Amniotic stem cell (primary cell): Measurements from ENCODE around the gene TNFSF8.

Experiments used
- DNase-seq: peaks from one replicate; lab custom pipeline; 2025; lab: John Stamatoyannopoulos, UW

The TNFSF8 gene

DNA sequence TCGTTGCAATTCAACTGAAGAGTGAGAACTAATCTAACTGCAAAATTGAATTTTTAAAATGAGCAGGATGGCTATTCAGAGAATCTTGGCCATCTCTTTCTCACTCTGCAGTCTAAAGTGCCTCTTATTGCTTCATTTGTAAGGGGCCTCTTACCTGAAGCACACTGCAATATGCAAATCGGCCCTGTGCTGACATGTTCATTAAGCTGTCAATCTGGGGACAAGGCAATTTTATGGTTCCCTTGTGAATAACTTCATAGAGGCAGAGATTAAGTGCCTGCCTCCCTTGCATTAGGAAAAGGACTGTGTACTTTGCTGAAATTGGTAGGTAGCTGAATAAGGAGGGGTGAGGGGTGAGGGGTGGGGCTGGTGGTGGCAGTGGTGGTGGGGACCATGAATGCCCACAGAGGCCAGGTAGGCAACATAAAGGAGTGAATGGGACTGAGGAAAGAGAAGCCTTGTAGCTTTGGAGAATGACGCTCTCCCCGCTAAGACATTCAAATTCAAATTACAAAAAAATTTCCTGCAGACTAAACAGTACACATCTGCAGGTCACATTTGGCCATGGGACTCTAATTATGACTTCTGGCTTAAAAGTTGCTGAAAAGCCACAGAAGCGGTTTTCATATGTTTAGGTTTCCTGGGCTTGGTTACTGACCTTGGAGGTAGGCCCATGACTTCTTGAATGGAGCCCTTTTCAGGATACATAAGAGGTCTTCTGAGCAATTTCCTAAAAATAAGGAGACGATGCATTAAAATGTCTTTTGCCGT, 25.0 kb downstream of the TNFSF8 start:
- DNase-seq, result no peak

DNA sequence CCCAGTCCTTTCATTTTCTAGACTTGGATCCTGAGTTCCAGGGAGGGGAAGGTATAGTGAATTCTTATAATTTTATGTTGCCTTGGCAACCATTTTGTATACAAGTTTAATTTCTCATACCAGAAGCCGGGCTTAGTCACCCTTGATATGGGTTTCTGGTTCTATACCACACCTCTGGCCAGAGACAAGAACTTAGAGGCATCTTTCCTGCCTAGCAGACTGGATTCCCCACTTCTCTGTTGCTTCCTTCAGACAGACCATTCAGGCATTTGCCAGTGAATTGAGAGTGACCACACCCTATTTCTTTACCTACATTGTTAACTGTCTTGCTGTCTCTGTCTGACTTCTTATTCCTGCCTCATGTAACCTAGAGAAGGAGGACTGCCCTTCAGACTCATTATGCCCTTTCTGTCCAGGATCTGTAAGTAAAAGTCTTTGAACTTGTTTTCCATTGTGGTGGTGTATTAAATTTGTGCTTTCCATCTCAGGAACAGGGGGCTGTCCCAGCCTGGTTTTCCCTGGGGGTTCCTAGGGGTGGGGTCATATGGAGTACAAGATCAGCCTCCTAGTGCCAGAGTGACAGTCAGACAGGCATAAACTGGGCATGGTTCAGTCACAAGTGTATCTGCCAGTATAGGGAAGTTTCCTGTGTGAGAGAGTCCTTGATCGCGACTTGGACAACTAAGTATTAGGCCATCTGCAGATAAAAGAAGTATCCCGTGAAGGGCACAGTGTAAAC, 27.4 kb downstream of the TNFSF8 start:
- no peak for DNase-seq

DNA sequence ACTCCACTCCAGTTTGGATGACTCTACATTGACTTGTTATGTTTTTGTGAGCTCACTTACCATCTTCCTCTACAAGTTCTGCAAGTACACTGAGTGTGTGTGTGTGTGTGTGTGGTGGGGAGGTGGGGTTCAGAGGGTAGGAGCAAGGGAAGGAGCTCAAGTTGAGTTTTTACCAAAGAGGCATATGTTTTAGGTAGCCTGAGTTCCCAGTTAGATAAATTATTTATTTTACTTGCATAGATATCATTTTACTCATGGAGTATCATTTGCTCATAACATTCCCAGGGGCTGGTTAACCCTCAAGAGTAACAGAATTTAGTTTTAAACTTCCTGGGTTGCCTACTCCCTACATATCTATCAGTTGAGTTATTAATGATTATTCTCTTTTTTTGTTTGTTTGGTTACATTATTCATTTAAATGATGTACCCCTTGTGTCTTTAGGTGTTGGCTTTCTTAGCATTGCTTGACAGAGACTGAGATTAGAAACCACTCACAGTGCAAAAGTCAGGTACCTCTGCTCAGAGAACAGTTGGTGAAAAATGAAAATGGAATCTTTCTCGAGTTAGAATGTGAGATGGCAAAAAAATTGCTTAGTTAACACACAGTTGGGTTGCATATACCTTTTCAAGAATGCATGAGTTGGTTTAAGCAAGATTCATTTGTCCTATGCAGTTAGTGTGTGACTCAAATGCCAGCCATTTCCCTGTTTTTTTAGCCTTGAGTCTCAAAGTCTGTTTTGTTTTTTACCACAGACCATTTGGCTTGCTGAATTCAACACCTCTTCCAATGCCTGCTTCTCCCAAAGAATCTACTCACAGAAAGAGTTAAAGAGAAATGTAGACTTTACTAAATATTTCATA, 29.2 kb downstream of the TNFSF8 start:
- DNase-seq, result no peak

DNA sequence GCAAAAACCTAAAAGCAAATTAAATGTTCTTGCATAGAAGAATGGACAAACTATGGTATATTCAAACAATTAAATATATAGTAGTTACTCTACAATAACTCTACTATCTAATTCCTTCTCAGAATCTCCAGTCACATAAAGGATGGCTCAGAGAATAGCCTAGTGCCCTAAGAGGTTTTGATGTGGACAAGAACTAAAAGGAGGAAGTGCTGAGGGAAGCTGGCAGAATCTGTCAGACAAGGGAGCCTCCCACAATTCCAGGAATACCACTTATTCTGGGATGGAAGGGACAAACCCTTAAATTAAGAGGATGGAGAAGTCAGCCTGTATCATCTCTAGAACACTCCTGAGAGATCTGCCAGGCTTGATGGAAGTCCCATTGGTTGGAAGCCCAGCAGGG, 30.4 kb downstream of the TNFSF8 start:
- no peak for DNase-seq

DNA sequence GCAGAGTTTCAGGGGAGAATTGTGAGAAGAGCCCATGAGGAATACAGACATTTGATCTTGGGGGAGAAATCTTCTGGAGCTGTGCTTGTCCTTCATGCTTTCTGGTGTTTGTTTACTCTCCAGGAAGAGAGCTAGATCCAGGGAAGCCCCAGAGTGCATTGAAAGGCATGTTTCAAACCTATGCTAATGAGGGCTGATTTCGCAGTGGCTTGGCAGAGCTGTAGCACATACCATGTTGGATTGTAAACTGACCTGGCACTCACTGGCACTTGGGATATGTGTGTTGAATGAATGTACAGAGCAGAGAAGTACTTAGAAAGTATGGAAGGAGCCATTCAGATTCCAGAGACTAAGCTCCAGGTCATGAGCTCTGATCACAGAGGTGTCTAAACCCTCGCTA, 30.9 kb downstream of the TNFSF8 start:
- DNase-seq, result no peak

DNA sequence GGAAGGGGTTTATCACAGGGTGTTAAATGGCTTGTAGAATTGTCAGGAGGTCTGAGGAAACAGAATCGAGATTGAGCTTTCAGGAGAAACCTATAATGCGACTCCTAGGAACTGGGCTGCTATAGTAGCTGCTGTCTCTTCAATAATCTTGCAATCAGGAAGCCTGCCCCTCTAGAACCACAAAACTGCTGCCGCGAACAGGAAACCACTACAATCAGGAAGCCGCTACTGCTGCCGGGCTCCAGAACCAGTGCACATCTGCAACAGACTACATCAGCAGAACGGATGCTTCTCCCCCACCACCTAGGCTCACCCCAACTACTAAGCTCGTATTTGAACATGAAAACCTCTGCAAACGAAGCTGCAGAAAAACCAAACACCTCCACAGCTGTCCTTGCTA, 31.6 kb downstream of the TNFSF8 start:
- DNase-seq, result no peak

DNA sequence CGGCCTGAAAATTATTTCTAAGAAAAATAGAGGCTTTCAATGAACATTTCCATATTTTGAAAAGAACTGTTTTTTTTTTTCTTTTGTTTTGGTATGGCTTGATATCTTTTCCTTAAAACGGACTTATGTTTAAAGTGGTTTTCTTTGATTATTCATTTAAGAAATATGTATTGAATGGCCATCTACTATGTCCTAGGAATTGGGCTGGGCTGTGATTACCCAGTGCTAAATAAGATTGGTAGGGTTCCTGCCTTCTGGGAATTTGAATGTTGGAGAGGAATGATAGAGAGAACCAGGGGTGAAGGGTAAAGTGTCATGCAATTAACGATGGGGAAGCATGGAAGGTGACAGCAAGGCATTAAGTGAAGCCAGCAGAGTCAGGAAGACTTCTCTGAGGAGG, 33.2 kb downstream of the TNFSF8 start:
- no peak for DNase-seq

DNA sequence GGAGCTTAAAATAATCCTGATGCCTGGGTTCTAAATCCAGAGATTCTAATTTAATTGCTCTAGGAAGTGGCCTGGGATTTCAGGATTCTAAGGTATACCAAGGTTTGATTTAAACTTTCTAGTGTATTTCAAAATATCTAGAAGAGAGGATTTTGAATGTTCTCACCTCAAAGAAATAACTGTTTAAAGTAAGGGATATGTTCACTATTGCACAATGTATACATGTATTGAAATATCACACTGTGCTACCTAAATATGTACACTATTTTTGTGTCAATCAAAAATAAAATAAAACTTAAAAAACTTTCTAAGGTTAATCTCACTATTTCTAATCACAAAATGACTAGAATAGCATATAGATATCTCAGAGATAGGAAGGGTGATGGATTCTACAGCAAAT, 34.0 kb downstream of the TNFSF8 start:
- no peak for DNase-seq

DNA sequence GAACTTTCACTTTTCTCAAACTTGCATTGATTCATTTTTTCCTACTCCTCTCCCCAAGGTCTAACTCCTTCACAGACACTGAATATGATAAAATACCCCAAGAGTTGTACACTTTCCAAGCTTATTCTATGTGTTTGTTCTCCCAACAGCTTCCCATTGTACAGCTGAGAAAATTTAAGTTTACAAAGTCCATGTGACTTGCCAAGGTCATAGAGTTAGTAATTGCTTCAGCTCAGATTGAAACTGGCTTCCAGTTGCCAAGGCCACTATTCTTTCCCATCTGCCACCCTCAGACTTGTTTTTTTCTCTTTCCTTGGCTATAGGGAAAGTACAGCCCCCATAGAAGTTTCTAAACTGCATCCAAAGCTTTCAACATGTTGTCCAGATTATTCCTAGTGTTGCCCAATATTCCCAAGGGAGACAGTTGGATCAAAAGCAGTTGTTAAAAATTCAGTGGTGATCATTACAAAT, 34.8 kb downstream of the TNFSF8 start:
- DNase-seq, result no peak

DNA sequence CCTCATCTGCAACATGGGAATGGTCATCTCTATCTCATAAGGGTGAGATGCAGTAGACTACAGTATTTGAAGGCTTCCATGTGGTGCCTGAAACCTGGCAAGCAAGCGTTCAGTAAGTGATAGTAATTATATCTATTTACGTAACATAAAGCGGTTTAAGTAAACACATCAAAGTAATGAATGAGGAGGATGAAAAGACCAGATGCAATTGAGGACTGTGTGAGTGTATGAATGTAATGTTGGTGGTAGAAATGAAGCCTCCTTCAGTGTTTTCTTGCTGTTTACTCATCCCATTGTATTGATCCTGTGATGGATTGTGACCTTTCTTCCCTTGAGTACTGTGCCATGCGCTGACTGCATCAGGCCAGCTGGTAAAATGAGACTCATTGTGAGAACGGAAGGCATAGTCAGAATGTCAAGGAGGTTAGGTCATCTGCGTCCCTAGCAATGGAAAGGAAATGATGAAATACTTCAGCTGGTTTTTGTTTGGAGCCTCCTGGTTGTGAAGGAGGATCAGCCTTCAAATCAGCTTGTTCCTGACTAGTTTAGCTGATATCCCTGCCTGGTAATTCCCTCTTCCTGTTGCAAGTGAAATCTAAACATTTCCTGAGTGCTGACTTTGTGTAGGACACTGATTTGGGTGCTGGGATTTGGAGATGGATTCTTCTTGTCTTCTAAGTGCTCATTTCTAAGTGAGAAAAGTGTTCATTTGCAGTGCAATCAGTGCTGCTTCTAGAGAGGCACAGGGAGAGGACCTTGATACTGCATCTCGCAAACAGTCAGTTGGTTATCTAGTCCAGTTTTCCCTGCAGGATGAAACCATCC, 35.6 kb downstream of the TNFSF8 start:
- DNase-seq, result peak; percentile 94

DNA sequence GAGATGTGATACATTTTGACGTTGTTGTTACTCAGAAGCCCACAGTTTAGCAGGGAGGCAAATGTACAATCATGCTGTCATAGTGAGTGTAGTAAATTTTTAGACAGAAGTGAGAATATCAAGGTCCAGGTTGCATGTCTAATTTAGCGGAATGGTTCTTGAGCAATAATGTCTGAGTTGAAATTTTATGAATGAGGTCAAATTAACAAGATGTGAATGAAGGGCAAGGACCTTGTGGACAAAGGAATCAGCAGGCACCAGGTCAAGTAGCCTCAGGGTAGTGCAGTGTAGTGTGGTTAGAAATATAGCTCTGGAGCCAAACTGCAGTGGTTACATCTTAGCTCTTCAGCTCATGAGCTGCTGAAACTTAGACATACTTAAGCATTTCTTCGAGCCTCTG, 36.2 kb downstream of the TNFSF8 start:
- DNase-seq, result no peak

DNA sequence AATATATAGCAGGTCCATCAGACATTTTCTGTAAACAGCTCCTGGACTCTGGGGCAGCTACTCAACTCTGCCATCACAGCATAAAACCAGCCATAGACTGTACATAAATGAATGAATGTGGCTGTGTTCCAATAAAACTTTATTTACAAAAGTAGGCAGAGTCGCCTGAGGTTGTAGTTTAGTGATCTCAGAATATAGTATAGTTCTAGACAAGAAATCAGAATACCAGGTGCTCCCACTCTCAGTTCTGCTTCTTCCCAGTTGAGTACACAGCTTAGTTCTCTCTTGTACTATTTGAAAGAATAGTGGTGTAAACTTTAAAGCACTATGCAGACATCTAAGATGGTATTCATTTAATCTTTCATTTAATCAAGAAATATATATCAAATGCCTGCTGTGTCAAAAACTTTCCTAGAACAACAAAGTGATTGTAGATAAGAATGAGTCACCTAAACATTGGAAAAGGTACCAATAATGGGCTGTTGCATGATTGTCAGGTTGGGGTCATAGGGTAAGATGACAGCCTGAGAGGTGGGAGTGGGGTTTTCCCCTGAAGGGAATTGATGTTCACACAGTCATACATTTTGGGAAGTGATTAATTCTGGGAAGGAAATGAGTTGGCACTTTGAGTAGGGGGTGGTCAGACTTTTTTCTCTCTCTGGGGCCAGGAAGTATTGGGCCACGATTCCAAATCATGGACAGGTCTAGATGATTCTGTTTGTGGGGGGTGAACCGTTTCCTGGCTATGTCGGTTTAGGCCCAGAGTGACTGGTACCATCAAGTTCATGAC, 37.0 kb downstream of the TNFSF8 start:
- DNase-seq, result no peak

DNA sequence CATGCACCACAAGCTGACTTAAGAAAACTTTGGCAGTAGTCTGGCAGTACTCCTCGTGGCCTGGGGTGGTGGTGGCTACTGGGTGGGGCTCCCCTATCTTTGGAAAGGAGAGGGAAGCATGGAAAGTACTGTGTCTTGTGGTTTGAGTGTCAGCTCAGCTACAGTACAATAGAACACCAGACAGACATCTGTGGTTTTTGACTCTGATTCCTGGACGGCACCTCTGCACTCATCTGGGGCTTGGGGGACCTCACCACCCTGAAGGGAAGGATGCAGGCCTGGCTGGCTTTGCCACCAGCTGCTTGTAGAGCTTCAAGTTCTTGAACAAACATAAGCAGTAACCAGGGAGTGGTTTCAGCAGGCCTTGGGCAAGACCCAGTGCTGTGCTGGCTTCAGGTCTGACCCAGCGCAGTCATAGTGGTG, 40.6 kb downstream of the TNFSF8 start:
- no peak for DNase-seq

DNA sequence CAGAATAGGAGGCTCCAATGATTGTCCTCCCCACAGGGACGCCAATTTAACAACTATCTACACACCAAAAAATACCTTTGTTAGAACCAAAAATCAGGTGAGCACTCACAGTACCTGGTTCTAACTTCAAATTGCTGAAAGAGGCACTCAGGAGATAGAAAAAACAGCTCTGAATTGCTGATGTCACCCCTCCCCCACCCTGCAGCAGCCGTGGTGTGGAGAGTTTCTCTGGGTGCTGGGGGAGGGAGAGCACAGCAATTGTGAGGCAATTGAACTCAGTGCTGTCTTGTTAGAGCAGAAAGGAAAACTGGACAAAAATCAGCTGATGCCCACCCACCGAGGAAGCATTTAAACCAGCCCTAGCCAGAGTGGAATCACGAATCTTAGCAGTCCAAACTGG, 41.8 kb downstream of the TNFSF8 start:
- no peak for DNase-seq

DNA sequence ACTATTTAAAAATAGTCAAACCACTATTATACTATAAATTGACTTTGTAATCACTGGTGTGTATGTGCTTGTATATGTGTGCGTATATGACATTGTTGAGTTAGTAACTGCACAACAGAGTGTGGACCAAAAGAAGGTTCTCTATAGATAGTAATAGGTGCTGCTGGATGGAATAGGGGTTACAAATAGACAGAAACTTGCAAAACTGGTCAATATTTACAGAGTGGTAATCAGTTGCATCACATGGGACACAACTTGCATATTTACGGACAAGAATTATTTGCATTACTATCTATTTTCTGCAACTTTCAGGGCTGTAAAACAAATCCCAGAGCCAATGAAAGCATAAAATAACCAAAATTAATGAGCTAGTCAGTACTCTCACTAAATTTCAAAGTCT, 42.4 kb downstream of the TNFSF8 start:
- no peak for DNase-seq

DNA sequence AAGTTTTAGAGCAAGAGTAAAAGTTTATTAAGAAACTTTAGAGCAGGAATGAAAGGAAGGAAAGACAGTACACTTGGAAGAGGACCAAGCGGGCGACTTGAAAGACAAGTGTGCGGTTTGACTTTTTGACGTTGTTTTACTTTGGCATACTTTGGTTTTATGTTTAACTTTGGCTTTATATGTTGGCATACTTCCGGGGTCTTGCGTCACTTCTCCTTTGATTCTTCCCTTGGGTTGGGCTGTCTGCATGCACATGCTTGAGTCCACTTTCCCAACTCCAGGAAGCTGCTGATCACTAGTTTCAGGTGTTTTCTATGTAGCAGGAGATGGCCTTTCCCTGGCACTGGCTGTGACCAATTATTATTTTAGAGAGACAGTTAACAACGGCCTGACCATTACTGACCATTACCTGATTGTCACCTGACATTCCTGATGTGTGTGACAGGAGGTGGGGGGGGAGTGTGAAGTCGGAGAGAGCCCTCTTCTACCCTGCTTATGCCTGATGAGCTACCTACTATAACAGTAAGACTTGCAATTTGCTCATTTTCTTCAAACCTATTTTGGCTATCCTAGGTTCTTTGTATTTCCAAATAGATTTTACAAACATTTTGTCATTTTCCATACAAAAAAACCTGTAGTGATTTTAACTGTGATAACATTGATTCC, 45.5 kb downstream of the TNFSF8 start:
- DNase-seq, result no peak

DNA sequence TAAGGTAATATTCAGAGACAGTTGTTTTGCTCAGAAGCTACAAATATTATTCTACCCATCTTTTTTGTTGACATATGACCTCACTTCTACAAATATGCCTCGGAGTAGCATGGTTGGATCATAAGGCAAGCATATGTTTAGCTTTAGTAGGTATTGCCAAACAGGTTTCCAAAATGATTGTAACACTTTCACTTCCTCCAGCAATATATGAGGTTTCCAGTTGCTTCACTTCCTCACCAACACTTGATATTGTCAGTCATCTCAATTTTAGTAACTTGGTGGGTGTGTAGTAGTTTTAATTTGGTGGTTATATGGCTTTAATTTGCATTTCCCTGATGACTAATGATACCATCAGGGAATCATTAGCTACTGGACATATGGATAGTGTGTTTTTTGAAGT, 46.7 kb downstream of the TNFSF8 start:
- no peak for DNase-seq

DNA sequence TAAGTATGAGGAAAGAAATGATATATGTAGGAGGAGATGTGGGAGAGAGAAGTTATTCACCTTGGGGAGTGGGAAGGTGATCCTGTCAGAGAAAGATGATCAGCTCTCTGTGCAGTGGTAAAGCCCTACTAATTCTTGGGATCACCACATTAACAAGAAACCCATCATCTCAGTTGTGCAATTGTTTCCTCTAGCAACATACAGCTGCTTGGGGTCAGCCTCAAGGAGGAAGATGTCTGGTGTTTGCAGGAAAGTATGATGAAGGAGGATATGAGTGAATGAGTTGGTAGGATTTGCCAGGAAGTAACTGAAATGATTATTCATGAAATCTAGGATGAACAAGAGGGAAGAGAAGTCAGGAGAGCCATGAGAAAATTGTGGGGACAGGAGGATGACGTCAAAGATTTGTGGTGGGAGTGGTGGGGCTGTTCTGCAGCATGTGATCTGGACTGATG, 50.1 kb downstream of the TNFSF8 start:
- DNase-seq, result no peak

DNA sequence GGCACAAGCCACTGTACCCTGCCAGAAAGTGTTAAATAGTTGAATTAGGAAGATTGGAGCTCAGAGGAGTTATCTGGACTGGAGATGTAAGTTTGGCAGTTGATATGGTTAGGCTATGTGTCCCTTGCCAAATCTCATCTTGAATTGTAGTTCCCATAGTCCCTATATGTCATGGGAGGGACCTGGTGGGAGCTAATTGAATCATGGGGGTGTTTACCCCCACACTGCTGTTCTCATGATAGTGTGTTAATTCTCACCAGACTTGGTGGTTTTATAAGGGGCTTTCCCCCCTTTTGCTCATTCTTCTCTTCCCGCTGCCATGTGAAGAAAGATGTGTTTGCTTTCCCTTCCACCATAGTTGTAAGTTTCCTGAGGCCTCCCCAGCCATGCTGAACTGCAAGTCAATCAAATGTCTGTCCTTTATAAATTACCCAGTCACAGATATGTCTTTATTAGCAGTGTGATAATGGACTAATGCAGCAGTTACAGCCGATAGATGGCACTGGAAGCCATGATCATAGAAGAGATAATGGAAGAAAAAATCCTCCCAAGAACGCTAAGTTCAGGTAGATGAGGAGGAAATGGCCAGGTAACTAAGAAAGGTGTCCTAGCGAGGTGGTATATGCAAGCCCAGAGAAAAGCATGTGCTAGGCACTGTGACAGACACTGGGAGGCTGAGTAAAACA, 51.4 kb downstream of the TNFSF8 start:
- no peak for DNase-seq

DNA sequence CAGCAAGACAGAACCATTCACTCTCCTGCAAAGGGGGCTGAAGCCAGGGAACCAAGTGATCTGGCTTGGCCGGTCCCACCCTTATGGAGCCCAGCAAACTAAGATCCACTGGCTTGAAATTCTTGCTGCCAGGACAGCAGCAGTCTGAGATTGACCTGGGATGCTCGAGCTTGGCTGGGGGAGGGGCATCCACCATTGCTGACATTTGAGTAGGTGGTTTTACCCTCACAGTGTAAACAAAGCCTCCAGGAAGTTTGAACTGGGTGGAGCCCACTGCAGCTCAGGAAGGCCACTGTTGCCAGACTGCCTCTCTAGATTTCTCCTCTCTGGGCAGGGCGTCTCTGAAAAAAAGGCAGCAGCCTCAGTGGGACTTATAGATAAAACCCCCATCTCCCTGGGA, 60.5 kb downstream of the TNFSF8 start:
- no peak for DNase-seq
